IPS DF 4.7 (cell line): ENCODE results near the gene AP1S3.

Source experiments
- DNase-seq: peaks from one replicate; pipeline ENCODE4 v3.0.0-alpha.2; 2013; ENCODE audit warnings: low spot score; ENCODE audit errors: extremely low read depth

The AP1S3 gene

GRCh38 chr2:223724861-223725260 lies 112.5 kb downstream of the AP1S3 start:
- no peak for DNase-seq

DNA sequence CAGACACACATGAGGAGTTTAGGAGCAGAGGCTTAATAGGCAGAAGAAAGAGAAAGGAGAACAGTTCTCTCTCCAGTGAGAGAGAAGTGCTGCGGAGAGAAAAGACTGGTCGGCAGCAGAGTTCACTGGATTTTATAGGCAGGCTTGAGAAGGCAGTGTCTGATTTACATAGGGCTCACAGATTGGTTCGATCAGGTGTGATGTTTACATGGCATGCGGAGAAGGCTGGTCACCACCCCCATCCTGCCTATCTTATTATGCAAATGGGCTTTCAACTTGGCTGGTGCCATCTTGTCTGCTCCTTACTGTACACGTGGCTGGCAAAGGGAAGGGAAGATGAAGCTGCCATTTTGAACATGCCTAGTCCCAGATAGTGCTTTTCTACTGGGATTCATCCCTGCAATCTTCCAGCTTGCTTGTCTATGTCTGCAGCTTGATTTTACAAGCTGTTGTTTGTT lies 113.4 kb downstream of the AP1S3 start:
- peak; percentile 85 for DNase-seq

DNA sequence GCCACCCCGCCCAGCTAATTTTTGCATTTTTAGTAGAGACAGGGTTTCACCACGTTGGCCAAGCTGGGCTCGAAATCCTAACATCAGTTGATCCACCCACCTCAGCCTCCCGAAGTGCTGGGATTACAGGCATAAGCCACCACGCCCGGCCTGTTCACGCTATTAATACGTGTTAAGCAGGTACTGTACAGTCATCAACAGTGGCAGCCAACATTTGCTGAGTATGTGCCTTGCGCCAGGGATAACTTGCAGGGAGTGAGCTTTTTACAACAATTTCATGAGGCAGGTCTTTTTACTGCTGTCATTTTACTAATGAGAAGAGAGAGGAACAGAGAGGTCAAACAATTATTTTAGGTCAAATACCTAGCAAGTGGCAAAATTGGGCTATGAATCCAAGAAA lies 115.2 kb downstream of the AP1S3 start:
- DNase-seq, result no peak

GRCh38 chr2:223721746-223722145 lies 115.6 kb downstream of the AP1S3 start:
- DNase-seq, result no peak

DNA sequence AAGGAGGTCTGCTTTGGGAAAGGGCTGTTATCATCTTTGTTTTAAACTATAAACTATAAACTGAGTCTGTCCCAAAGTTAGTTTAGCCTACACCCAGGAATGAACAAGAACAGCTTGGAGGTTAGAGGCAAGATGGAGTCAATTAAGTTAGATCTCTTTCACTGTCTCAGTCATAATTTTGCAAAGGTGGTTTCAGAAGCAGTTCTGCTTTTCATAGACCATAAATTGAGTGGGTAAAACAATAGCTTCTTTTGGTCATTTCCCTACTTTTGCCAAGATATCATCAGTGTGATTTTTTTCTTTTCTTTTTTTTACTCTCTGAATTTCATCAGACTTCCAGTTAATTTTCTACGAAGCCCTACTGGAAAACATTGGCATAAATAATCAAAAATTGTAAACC lies 117.0 kb downstream of the AP1S3 start:
- DNase-seq, result no peak

DNA sequence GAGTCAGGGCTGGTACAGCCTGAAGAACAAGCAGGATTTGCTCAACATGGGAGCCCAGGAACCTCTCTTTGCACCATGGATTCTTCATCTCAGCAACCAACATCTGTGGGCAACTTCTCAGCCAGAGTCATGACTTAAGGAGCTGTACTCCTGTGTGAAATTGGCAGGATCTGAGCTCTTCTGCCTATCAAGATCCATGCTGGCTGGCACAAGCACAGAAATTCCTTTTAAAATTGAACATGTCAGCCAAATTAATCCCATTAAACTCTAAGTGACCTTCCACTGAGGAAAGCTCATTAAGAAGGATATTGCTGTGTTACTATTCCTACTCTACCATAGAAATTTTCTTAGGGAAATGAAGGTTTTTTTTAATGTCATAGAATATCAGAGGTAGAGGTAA lies 124.7 kb downstream of the AP1S3 start:
- DNase-seq, result no peak

DNA sequence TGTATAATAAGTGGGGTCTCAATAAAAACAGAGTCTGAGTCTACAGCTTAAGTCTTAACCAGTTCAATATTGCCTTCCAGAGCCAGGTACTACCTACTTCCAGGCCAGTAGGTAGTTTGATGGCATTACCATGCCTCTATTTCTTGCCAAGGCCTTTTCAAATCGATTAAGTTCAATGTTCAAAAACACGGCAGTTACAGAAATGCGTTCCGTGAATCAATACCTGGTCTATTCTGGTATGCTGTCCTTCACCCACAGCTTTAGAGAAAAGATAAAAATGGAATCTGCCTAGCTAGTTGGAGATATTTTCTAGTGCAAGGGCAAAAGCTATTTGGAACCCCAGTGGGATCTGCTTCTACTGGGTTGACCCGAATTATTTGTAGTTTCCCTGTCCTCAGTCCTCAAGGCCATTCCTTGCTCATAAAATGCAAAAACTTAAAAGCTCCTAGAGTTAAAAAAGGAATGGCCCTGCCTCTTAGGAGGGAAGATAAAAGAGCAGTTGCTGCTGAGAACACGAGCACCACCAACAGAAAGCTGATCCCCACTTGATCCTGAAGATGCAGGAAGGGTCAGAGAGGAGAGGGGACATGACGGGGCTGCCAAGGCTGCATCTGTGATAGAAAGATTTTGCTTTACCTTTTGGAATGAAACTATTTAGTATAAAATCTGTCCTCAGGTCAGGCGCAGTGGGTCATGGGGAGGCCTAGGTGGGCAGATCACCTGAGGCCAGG lies 125.6 kb downstream of the AP1S3 start:
- DNase-seq, result no peak
